Common myeloid progenitor, CD34-positive (primary cell): ENCODE data around the gene UNKL.

Experiments used
- CTCF ChIA-PET: fragments of 350-600 bp; sonication (Branson Sonifier 250); formaldehyde crosslinking; loops from one replicate; lab custom pipeline; 2021; ENCODE audit warnings: antibody characterized with exemption; lab: Charles Lee
- POLR2A ChIA-PET: fragments of 350-600 bp; sonication (Branson Sonifier 250); formaldehyde crosslinking; loops from one replicate; lab custom pipeline; 2021; ENCODE audit warnings: antibody characterized with exemption; lab: Charles Lee
- DNase-seq, 3 donors: peaks; one replicate each; pipeline versions ENCODE4 v3.0.0 to v3.0.0-alpha.2; 2013
- H3K27ac ChIP-seq, 2 experiments: 1 replicate in 1 of 2; 2 replicates in 1 of 2; pipeline ENCODE4 v1.7.0; 2013; ENCODE audit warnings: inconsistent platforms in 2 of 2, low read length in 2 of 2, mild to moderate bottlenecking in 2 of 2, low read depth in 1 of 2, moderate library complexity in 1 of 2; ENCODE audit not compliant: severe bottlenecking in 2 of 2, insufficient read depth in 1 of 2, poor library complexity in 1 of 2
- H3K27me3 ChIP-seq, 5 experiments: replicated peaks in 2 of 5; 1 replicate in 3 of 5; 2 replicates in 2 of 5; pipeline versions ENCODE4 v1.6.1 to v1.7.0; 2013; ENCODE audit warnings: low read length in 4 of 5, mild to moderate bottlenecking in 2 of 5, moderate library complexity in 2 of 5, inconsistent platforms in 1 of 5; ENCODE audit not compliant: insufficient read depth in 5 of 5, control insufficient read depth in 4 of 5
- H3K36me3 ChIP-seq, 4 experiments: 1 replicate in 2 of 4; 2 replicates in 2 of 4; pipeline versions ENCODE4 v1.6.1 to v1.7.0; 2013; ENCODE audit warnings: low read length in 3 of 4, control low read depth in 1 of 4, mild to moderate bottlenecking in 1 of 4; ENCODE audit not compliant: control insufficient read depth in 4 of 4, insufficient read depth in 4 of 4
- H3K4me1 ChIP-seq, 4 experiments: 1 replicate in 3 of 4; 2 replicates in 1 of 4; pipeline versions ENCODE4 v1.6.1 to v1.7.1; 2013; ENCODE audit warnings: low read length in 3 of 4, mild to moderate bottlenecking in 3 of 4, control low read depth in 1 of 4, inconsistent platforms in 1 of 4, moderate library complexity in 1 of 4; ENCODE audit not compliant: control insufficient read depth in 4 of 4, insufficient read depth in 4 of 4; ENCODE audit errors: control extremely low read depth in 1 of 4
- H3K4me3 ChIP-seq, 7 experiments: 1 replicate in 4 of 7; 2 replicates in 3 of 7; pipeline versions ENCODE4 v1.5.1 to v1.7.0; 2013; ENCODE audit warnings: mild to moderate bottlenecking in 7 of 7, low read length in 6 of 7, moderate library complexity in 6 of 7, inconsistent platforms in 2 of 7, low read depth in 2 of 7, control low read depth in 1 of 7; ENCODE audit not compliant: insufficient read depth in 4 of 7, control insufficient read depth in 1 of 7; ENCODE audit errors: extremely low read depth in 1 of 7
- H3K9me3 ChIP-seq, 5 experiments: 1 replicate in 4 of 5; 2 replicates in 1 of 5; pipeline versions ENCODE4 v1.6.1 to v1.7.1; 2013; ENCODE audit warnings: low read length in 4 of 5, mild to moderate bottlenecking in 2 of 5, inconsistent platforms in 1 of 5, low read depth in 1 of 5, moderate library complexity in 1 of 5; ENCODE audit not compliant: control insufficient read depth in 4 of 5, insufficient read depth in 2 of 5; ENCODE audit errors: control extremely low read depth in 1 of 5
- WGBS: methylation state at CpG from one replicate; pipeline ENCODE4 v1.1.5; 2013; ENCODE audit not compliant: insufficient coverage; 5-methylcytosine and 5-hydroxymethylcytosine counted together

Gene UNKL

DNA sequence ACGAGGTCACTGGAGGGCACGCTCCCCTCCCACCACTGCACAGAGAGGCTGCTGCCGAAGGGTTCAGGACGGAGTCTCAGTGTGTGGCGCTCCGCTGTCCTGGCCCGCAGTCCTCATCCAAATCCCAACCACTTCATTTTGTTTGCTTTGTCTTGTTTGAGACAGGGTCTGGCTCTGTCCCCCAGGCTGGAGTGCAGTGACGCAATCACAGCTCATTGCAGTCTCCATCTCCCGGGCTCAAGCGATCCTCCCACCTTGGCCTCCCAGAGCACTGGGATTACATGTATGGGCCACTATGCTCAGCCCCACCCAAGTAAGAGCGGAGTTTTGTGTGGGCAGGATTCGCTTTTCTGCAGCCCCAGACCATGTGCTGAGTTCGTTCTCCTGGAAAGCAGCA, 12.7 kb downstream of the UNKL start:
- CTCF ChIA-PET: interaction anchor here (1.0 kb wide), 1 partner anchor 12 kb away, joined by 3 read pairs; no protein-coding TSS in a partner anchor
- Histone ChIP-seq H3K4me3 (no peak overlapping the region), H3K27ac (no peak overlapping the region), H3K9me3 (no peaks in the 10 kb centered on the region), H3K27me3 (no peaks in the 10 kb centered on the region), H3K4me1 (no peaks in the 10 kb centered on the region), H3K36me3 (peaks cover 13 to 81% (median 42%) of the 10 kb centered on the region in 4 experiments)
- no peak for DNase-seq
- WGBS: over 99% methylated on average over 13 of the region's 13 CpGs
- POLR2A ChIA-PET: no interaction called here

DNA sequence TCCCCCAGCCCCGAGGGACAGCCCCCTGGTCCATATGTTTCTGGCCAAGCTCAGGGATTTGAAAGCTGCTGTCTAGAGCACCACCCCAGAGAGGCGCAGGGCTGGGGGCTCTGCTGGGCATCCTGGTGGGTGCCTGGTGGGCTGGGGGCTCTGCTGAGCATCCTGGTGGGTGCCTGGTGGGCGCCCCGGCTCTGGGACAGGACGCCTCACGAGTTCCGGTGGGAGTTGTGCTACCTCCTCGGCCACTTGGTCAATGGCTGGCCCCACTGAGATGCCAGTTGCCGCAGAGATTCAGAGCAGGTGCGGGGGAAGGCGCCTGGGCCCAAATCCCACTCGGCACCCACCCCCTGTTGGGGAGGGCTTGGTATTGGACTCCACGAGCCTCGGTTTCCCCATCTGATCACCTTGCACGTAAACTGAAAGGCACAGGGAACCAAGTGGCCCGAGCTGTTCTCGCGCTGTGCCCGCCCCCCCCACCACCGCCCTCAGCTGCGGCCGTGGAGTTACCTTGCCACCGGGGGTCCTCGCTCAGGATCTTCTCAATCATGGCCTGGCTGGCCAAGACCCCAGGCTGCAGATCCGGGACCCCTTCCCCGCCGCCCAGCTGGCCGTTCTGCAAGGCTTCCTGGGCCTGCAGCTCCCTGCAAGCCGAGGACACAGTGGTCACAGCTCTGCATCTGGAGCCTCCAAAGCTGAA, 13.3 kb downstream of the UNKL start:
- no peaks in the 10 kb centered on the region for H3K27me3 ChIP-seq
- CTCF ChIA-PET: interaction anchor here (1.0 kb wide), 1 partner anchor 11 kb away, joined by 3 read pairs; no protein-coding TSS in a partner anchor

DNA sequence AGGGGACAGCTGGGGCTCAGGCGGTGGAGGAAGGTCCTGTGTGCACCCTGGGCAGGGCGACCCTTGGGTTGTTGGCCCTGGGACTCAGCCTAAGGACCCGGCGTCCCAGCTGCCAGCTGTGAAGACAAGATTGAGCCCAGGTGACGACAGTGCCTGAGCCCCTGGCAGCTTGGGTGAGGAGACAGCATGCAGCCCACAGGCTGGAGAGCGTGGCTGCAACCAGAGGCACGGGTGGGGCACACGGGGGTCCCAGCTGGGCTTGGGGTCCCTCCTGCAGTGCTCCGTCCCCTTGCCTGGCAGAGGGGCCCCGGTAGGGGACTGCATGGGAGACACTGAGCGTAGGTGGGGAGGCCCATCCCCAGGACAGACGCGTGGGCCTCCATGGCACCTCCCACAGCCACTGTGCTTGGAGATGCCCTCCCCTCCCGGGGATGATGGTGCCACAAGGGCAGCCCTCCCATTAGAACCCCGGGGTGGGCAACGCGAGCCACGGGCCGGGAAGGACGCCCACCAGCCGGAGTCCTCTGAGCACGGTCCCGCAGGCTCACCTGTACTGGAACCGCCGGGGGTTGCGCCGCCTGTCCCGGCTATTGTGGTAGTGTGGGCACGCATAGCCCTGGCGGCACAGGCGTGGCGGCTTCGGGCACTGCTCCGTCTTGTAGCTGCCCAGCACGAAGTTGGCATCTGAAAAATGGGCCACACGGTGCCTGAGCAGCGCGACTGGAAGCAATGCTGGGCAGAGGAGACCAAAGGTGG, 15.5 kb downstream of the UNKL start:
- 99% methylated on average over 37 of the region's 38 CpGs for WGBS
- Histone ChIP-seq H3K36me3 (peaks cover 14 to 82% (median 45%) of the 10 kb centered on the region in 4 experiments), H3K9me3 (no peaks in the 10 kb centered on the region), H3K4me1 (no peaks in the 10 kb centered on the region), H3K4me3 (no peak overlapping the region), H3K27me3 (no peaks in the 10 kb centered on the region), H3K27ac (no peak overlapping the region)
- ChIA-PET CTCF (interaction anchor here (0.8 to 0.9 kb wide), 2 partner anchors 45 to 65 kb away, joined by 3 read pairs; no protein-coding TSS in a partner anchor), POLR2A (no interaction called here)
- no peak for DNase-seq

More for the DNA sequence above, 13.3 kb downstream of the UNKL start:
- no peaks in the 10 kb centered on the region for H3K9me3 ChIP-seq
- no peak overlapping the region for H3K27ac ChIP-seq
- DNase-seq: no peak
- POLR2A ChIA-PET: no interaction called here
- H3K36me3 ChIP-seq: peaks cover 14 to 82% (median 42%) of the 10 kb centered on the region in 4 experiments
- 91% methylated on average over 21 of the region's 29 CpGs for WGBS
- no peaks in the 10 kb centered on the region for H3K4me1 ChIP-seq
- no peak overlapping the region for H3K4me3 ChIP-seq

DNA sequence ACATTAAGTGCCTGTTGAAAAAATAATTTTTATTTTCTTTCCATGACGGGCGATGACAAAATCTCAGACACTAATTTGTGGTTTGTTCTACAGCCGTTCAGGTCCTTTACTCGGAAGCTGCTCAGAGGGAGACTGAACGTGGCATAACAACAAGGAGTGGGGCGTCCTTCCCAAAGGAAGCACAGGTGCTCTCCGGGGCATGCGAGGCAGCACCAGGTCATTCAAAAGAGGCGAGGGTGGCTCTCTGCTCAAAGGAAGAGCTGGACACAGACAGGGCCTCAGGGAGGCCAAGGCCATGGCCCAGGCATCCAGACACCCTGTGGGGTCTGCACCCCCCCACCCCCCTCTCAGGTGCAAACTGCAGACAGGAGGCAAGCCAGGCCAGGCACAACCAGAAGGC, 16.2 kb downstream of the UNKL start:
- Histone ChIP-seq H3K27me3 (no peaks in the 10 kb centered on the region), H3K36me3 (peaks cover 9 to 82% (median 48%) of the 10 kb centered on the region in 4 experiments), H3K4me1 (no peaks in the 10 kb centered on the region), H3K4me3 (no peak overlapping the region), H3K27ac (no peak overlapping the region), H3K9me3 (no peaks in the 10 kb centered on the region)
- WGBS: 90% methylated on average over 8 of the region's 9 CpGs
- DNase-seq: no peak
- CTCF ChIA-PET: interaction anchor here (0.8 to 0.9 kb wide), 2 partner anchors 44 to 65 kb away, joined by 3 read pairs; no protein-coding TSS in a partner anchor
- POLR2A ChIA-PET: no interaction called here

DNA sequence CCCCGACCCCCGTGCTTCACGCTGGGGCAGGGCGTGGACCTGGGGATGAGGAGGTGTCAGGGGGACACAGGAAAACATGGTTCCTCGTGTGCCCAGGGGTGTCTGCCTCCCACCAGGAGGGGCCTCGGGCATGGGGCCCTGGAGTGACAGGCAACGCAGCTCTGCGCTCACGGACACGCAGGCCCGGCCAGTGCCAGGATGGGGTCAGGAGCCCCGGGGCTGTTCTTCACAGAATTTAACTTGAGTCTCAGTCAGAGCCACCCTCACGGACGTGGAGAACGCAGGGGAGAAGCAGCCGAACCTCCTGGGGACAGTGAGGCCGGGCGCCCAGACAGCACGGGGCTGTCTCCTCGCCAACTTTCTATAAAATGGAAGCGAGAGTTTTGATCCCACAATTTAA, 16.7 kb downstream of the UNKL start:
- H3K4me3 ChIP-seq: no peak overlapping the region
- ChIA-PET CTCF (interaction anchor here (0.8 kb wide), 1 partner anchor 66 kb away, joined by 3 read pairs; no protein-coding TSS in a partner anchor), POLR2A (no interaction called here)
- peaks cover 11 to 82% (median 48%) of the 10 kb centered on the region in 4 experiments for H3K36me3 ChIP-seq
- no peaks in the 10 kb centered on the region for H3K9me3 ChIP-seq
- 98% methylated on average over 17 of the region's 21 CpGs for WGBS
- no peak for DNase-seq
- no peak overlapping the region for H3K27ac ChIP-seq
- H3K4me1 ChIP-seq: no peaks in the 10 kb centered on the region
- no peaks in the 10 kb centered on the region for H3K27me3 ChIP-seq

DNA sequence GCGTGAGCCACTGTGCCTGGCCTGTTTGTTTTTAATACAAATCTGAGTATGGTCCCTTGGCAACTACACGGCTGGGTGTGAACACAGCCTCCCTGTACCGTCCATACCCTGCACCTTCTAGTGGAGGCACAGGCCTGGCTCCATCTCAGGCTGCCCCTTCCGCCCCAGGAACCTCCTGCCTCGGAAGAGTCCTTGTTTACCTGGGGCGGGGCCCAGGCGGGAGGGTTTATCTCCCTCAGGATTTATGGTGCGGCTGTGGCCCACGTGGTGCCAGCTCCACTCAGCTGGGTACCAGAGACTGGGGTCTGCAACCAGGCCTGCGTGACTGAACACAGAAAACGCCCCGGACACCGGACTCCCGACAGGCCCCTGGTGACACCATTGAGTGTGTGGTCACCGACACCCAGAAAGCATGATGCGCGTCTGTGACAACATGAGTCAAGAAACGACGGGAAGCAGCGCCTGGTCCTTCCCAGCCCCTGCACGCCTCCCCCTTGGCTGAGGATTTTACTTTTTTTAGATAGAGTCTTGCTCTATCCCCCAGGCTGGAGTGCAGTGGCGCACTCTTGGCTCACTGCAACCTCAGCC, 19.0 kb downstream of the UNKL start:
- H3K4me3 ChIP-seq: no peak overlapping the region
- ChIA-PET POLR2A (no interaction called here), CTCF (no interaction called here)
- H3K4me1 ChIP-seq: no peaks in the 10 kb centered on the region
- H3K27ac ChIP-seq: no peak overlapping the region
- H3K27me3 ChIP-seq: no peaks in the 10 kb centered on the region
- no peak for DNase-seq
- H3K9me3 ChIP-seq: no peaks in the 10 kb centered on the region
- peaks cover 7 to 74% (median 35%) of the 10 kb centered on the region in 4 experiments for H3K36me3 ChIP-seq
- WGBS: 100% methylated on average over 20 of the region's 22 CpGs
